Esophagus mucosa (tissue), 1 donor: ENCODE results near the gene COL4A2. TPM values are rescaled to one million over a fixed set of nuclear protein-coding genes. Genes with fewer than 3 reads are reported as not detected.
A peak's percentile ranks its signal among the peaks of the same experiment; 100 is the strongest.

Experiments used
- ATAC-seq: fragments of 200-7000 bp; cut with Tn5 transposase; one replicate; pipeline ENCODE4 v1.9.1; 2020
- total RNA-seq: library from RNA; stranded (reverse); gene quantifications from one replicate; pipeline ENCODE4 v1.2.4, GENCODE V29; 2023
- donor health status: DM: yes; HTN: yes; CAD: no.

Gene COL4A2
- total RNA-seq, 1 donor from 2014 or later = 30.8 TPM

DNA sequence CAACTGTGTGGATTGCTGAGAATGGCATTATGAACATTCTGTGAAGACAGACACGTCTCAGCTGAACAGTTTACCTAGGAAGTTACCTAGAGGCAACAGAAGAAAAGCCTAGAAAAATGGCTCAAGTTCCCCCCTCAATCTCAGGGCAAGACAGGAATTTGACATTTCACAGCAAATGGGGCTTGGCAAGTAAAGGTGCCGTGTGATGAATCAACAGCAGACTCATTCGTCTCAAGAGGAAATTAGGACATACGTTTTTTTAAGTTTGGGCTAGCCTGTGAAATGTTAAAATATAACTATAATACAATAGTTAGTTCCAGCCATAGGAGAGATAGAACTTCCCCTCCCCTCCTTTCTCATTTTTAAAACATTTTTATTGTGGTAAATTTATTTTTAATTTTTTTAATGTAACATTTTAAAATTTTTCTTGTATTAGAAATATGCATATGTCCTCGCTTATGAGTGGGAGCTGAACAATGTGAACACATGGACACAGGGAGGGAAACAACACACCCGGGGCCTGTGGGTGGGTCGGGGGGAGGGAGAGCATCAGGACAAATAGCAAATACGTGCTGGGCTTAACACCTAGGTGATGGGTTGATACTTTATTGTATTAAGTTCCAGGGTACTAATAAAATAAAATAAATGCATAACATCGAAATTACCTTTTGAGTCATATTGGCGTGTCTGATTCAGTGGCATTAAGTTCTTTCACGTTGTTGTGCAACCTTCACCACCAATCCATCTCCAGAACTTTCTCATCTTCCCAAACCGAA lies 116.0 kb downstream of the COL4A2 start:
- no peak for ATAC-seq

- peak; percentile 42 for ATAC-seq
Measured at GRCh38 chr13:110423689-110424302, 116.7 kb downstream of the COL4A2 start.

DNA sequence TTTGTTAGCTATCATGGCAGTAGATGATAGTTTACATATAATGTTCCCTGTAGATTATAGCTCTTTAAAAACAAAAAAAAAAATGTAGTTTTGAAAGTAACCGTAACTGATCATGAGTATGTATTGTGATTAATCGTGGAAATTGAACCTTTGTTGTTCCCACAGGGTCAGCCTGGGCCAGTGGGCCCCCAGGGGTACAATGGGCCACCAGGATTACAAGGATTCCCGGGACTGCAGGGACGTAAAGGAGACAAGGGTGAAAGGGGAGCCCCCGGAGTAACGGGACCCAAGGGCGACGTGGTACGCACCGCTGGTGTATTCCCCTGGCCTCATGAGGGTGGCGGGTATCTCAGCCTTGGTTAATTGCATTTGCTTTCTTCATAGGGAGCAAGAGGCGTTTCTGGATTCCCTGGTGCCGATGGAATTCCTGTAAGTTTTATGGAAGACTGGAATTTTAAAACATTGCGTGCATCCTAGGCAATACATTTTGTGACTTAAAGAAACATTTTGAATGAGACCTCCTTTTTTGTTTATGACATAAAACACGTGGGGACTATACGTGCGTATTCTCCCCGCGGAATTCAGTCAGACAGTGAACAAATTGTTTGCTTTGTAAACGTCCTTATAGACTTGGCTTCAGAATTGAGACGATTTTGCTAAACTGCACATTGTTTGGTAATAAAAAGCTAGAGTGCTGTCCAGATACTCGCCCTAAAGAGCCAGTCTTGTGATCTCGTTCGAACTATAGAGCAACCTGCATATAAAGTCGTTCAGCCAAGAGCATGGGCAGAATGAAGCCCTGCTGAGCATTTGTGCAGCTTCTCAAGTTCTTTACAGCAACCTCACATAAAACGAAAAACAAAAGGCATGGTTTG lies 117.7 kb downstream of the COL4A2 start:
- no peak for ATAC-seq

DNA sequence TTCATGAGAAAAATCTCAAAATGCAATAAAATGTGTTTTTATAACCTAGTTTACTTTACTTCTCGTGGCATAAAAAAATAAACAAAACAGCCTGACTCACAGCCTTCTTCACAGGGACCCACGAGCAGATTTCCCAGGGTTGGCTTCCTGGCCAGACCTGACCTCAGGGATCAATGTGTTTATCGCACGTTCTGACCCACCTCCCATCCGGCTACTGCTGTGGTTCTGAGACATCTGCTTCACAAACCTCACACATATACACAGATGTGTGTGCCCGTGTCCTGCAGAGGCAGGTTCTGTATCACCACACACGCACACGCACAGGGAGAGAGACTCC lies 118.3 kb downstream of the COL4A2 start:
- no peak for ATAC-seq

DNA sequence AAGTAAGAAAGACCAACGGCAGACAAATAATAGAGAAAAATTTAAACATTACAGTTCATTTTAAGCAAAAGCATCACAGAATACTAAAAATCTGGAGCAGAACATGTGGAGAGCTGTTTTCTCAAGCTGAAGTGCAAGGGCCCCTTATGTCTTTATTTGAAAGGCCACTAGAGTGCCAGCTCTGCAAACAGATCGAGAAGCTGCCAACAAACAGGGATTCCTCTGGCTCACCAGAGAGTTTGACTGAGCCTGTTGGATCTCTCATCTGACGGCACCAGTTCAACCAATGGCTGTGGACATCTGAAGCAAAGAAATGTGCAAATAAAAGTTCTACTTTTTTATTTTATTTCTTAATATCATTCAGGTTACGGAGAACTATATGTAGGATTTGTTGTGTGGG lies 119.7 kb downstream of the COL4A2 start:
- no peak for ATAC-seq

GRCh38 chr13:110428313-110428712 lies 121.2 kb downstream of the COL4A2 start:
- no peak for ATAC-seq

DNA sequence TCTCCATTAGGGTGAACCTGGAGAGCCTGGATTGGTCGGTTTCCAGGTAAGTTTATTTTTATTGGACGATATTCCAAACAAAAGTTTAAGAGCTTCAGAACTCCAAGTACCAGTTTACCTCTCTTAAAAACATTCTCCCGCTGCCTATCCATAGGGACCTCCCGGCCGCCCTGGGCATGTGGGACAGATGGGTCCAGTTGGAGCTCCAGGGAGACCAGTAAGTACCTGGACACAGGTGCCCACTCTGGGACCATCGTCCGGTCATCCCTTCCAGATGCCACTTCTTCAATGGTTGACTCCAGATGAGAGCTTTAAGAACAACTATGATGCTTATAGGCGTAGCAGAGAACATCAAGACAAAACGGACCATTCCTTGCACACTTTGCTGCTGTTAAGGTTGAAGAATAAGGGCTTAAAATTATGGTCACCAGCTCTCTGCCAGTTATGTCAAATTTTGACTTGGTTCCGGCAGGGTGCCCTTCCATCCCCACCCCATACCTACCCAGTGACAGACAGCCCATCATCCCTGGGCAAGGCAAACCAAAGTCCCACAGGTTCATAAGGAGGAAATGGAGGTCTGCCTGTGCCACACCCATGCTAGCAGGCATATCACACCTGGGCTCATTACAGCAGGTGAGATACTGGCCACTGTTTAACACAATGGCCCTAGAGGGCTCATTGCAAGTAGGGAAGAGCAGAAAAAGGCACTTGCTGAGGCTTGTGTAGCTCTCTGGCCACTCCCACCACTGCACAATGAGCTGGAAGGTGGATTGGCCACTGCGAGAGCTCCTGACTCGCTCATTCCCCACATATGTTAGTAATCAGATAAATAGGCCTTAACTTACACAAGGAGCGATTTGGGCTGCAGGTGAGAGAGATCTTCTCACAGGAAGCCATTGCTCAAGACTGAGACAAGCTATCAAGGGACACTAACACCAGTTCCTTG lies 123.6 kb downstream of the COL4A2 start:
- peak; percentile 53 for ATAC-seq

DNA sequence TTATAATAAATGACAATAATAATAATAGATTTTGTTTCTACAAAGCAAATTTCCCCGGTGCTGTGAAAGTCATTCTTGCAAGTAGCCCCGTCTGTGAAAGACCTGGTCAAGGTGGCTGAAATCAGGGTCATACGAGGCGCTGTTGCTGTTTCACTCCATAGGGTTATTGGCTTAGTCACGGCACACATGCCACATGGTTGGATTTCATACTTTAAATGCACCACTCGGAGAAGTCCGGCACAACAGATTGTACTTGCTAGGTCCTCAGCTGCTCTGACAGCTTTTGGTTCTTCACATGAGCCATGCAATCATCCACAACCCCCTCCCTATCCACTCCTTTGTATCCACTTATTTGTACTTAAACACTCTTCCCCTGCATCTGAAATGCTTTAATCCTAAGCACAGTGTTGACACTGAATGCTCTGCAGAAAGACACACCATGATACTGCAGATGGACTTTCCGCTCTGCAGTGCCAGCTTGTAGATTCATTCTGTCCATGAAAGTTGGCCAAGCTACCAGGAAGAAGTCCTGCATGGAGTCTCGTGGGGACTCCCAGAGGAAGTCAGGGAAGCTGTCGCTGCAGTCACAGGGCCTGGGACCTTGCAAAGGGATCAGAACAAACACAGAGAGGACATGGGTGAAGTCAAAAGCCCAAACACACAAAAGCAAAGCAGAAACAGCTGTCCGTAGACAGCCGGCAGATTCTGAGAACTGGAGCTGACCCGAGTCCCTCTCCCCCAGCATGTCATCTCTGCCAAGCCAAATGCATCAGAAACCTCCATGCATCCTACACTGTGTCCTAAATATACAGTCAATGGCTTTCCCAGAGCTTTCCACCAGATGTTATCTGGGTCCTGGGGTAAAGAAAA lies 124.6 kb downstream of the COL4A2 start:
- no peak for ATAC-seq

DNA sequence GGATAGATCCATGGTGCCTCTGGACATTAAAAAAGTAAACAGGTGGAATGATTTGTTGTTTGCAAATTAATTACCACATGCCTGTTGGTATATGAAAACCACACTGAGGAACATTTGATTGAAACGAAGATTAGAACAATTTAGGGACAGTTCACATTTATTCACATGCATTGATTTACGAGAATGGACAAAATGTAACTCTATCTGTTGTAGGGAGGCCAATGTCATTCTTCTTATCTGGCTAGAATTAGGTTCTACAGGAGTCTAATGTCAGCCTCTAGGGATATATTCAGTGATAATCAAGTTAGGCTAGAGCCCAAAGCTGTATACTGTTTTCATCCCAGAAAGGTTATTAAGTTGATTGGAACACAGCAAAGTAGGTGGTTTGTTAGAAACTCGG lies 125.4 kb downstream of the COL4A2 start:
- ATAC-seq = no peak

- peak; percentile 47 for ATAC-seq
Measured at GRCh38 chr13:110433014-110433413, 125.9 kb downstream of the COL4A2 start.

GRCh38 chr13:110434629-110435028 lies 127.5 kb downstream of the COL4A2 start:
- no peak for ATAC-seq

GRCh38 chr13:110435331-110435730 lies 128.2 kb downstream of the COL4A2 start:
- ATAC-seq = no peak

DNA sequence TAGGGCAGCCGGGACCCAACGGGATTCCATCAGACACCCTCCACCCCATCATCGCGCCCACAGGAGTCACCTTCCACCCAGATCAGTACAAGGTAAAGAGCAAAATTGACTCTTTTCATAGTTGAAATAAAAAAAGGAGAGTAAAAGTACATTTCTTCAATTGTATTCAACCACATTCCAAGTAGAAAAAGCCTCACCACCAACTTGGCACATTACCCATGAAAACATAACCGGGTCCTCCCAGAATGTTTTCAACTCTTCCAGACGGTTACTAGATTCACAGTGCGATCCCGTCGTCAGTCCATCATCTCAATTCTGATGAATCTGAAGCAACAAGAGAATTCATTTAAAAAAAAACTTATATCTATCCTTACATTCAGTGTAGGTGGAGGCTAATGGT lies 129.2 kb downstream of the COL4A2 start:
- no peak for ATAC-seq

- ATAC-seq = no peak
Measured at GRCh38 chr13:110436786-110437370, 129.8 kb downstream of the COL4A2 start.

DNA sequence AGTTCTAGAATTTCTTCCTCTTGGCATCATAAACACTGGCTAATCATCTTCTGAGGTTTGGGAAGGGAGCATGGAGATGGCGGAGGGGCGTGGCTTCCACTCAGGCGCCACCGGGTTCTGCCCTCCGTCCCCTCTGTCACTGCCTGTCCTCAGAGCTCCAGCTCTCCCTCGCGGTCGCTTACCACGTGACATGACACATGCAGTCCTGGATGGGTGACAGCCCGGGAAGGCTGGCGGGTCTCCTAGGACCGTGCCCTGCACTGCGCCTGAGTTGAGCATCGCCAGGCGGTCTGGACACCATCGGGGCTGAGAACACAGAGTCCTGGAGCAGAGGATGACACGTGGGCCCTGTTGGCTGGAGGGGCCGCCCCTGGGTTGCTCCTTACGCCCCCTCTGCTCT lies 131.1 kb downstream of the COL4A2 start:
- no peak for ATAC-seq

DNA sequence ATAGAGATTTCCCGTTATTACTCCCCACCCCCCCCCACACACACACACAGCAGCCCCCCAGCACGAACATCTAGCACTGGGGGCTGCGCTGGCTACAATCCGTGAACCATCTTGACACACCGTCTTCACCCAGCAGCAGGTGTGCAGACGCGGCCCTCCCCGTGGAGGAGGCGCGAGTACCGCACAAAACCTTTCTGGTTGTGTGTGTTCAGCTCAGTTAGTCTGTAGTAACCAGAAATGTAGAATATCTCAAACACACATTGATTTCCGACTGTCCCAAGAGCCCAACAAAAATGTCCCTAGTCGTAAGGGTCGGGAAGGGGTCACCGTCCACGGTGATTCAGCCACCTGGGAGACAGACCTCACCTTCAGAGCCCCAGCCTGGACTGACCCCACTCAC lies 131.7 kb downstream of the COL4A2 start:
- no peak for ATAC-seq

GRCh38 chr13:110440946-110441731 lies 134.1 kb downstream of the COL4A2 start:
- ATAC-seq = no peak

GRCh38 chr13:110442930-110443621 lies 136.0 kb downstream of the COL4A2 start:
- ATAC-seq = no peak

DNA sequence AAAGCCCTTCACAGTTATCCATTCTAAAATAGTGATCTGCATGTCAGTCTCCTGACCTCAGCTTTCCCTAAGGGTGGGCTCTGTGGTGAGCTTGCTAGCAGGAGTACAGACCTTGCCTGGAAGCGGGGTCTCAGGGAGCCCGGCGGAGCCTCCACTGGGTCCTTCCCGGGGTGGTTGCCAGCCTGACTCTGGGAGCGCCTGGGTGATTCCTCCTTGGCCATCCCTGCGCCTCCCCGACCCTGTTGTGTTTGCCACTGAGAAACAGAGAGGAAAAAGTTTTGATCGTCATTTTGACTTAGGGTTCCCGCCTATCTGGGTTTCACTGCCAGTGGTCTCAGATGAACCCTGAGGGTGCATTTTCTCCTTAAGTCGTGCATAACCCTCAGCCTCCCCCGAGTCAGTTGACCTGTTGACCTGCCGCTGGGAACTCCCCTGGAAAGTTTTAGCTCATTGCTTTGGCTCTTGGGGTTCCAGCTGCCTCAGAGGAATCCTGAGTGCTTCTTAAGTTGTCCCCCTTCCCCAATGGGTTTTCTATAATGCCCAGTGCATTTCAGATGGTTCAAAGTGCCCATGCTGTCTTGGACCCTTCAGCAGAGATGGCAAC lies 136.6 kb downstream of the COL4A2 start:
- ATAC-seq = no peak
